Measurements from ENCODE around the gene TRIM52. TPM values are rescaled to one million over a fixed set of nuclear protein-coding genes. Genes with fewer than 3 reads are reported as not detected.

TRIM52 gene
- total and polyA plus RNA-seq, 10 of the 15 experiments (the other 5 are each of a cell fraction or from before 2014, with no cell fraction given), result 1.4 to 24.3 (median 8.1) TPM

GRCh38 chr5:181219262-181220177 is 41.4 kb downstream of the TRIM52 start:
- ChIA-PET RAD21 (ENCODE audit: unreplicated experiment) (no interaction called here), POLR2A (interaction anchor here (1.4 kb wide), 1 partner anchor 12 kb away, joined by 8 read pairs; no protein-coding TSS in a partner anchor), SMC1A (ENCODE audit: uncharacterized antibody, unreplicated experiment) (interaction anchor here (1.2 kb wide), 1 partner anchor 31 kb away, joined by 3 read pairs; no protein-coding TSS in a partner anchor), CTCF (interaction anchor here (1.2 kb wide), 1 partner anchor 12 kb away, joined by 6 read pairs; no protein-coding TSS in a partner anchor)
- no peak for ATAC-seq
- H3K27ac ChIP-seq (ENCODE audit: control insufficient read depth, insufficient read depth), result no peak overlapping the region
- no peak overlapping the region for H3K4me2 ChIP-seq (ENCODE audit: control insufficient read depth, insufficient read depth)
- H3K4me1 ChIP-seq (ENCODE audit: control insufficient read depth, insufficient read depth, low read length), result peaks cover 10% of the 10 kb centered on the region
- intact Hi-C loops (cut with micrococcal nuclease; ENCODE audit: unreplicated experiment) (no loop called here), in situ Hi-C loops (cut with MboI) (no loop called here)
- peaks cover 7% of the 10 kb centered on the region for H3K79me2 ChIP-seq (ENCODE audit: control insufficient read depth, insufficient read depth, low read length)
- H3K27me3 ChIP-seq (replicated peaks in 1 of 2; ENCODE audit: control insufficient read depth in 2 of 2, insufficient read depth in 2 of 2, low read length in 1 of 2), result no peaks in the 10 kb centered on the region
- no peaks in the 10 kb centered on the region for H4K20me1 ChIP-seq (ENCODE audit: control insufficient read depth, insufficient read depth)
- H3K9ac ChIP-seq (ENCODE audit: control insufficient read depth, insufficient read depth, low read length), result no peak overlapping the region
- H3K4me3 ChIP-seq, result no peak overlapping the region
- no peak for FAIRE-seq
- no TSS peak for BruUV-seq (replicated peaks)
- 96% methylated on average over 49 of the region's 49 CpGs for WGBS (ENCODE audit: insufficient coverage, insufficient replicate concordance, low lambda C conversion rate, missing lambda C conversion rate)
- DNase-seq (ENCODE audit: low read depth, low spot score), result no peak
- H3K9me3 ChIP-seq (replicated peaks; ENCODE audit: control insufficient read depth, insufficient read depth, low read length), result no peaks in the 10 kb centered on the region
- no peaks in the 10 kb centered on the region for H3K36me3 ChIP-seq (ENCODE audit: control insufficient read depth in 2 of 2, insufficient read depth in 2 of 2, low read length in 1 of 2)
- H2AFZ ChIP-seq (ENCODE audit: control insufficient read depth, low read depth, low read length), result no peak overlapping the region
- no peak for TF ChIP-seq TARDBP (IDR thresholded peaks at IDR 0.05; ENCODE audit: borderline replicate concordance)
- no peak for TF ChIP-seq BHLHE40 (IDR thresholded peaks at IDR 0.05; ENCODE audit: borderline replicate concordance in 1 of 2, low read depth in 2 of 2, low read length in 1 of 2)
- TF ChIP-seq NFYB (IDR thresholded peaks at IDR 0.05; ENCODE audit: insufficient read depth, low read depth, low read length), result no peak
- TF ChIP-seq ASH2L (IDR thresholded peaks at IDR 0.05; ENCODE audit: borderline replicate concordance, low read depth), result no peak
- no peak for TF ChIP-seq SIX5 (IDR thresholded peaks at IDR 0.05; ENCODE audit: low read depth, low read length, severe bottlenecking)
- TF ChIP-seq NR2C2 (IDR thresholded peaks at IDR 0.05; ENCODE audit: borderline replicate concordance, control insufficient read depth, insufficient read length, low read depth), result no peak
- no peak for TF ChIP-seq REST (IDR thresholded peaks at IDR 0.05; ENCODE audit: low read depth, low read length)
- no peak for TF ChIP-seq ZNF687 (IDR thresholded peaks at IDR 0.05)
- TF ChIP-seq KDM1A (IDR thresholded peaks at IDR 0.05; ENCODE audit: borderline replicate concordance), result no peak
- TF ChIP-seq ZZZ3 (IDR thresholded peaks at IDR 0.05; ENCODE audit: control insufficient read depth, insufficient read length, low read depth), result no peak
- no peak for TF ChIP-seq RELB (IDR thresholded peaks at IDR 0.05; ENCODE audit: low read depth)
- TF ChIP-seq FOXK2 (IDR thresholded peaks at IDR 0.05), result no peak

All from GM12878 (cell line).